ENCODE results near the gene IGFL2. TPM values are rescaled to one million over a fixed set of nuclear protein-coding genes. Genes with fewer than 3 reads are reported as not detected.

IGFL2 gene
- total RNA-seq, 2 experiments from 2014 or later: not detected

DNA sequence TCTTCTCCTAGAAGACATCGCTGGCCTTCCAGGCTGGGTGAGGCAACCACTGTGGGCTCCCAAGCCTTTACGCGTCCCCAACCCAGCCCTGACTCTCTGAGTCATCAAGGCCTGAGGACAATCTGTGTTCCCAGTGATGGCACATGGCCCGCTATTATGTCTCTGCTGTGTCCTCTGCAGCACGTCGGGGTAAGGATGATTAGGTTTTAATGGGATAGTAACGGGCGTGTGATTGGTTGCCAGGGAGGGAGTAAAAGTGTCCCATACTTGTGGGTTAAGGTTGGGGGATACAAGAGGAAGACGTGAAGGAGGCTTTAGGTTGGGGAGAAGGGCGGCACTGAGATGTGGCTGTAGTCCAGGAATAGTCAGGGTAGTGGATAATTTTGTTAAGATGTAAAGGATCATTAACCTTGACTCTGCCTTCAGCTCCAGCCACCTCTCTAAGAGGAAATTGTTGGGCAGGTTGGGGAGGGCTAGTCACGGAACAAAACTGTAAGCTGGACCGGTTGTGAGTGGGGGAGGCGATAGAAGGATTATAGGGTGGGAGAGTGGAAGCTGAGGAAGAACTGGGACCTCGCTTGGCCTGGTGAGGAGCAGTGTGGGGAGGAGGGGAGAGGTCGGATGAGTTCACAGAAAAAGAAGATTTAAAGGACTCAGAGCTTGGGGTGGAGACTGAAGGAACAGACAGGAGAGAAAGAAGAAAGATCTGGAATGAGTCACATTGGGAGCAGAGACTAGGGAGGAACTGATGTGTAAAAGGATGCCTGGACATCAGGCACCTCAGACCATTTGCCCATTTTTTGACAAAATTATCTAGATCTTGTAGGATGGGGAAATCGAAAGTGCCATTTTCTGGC, 53.6 kb downstream of the IGFL2 start:
- no peak overlapping the region for H3K4me2 ChIP-seq (ENCODE audit: low read length)

DNA sequence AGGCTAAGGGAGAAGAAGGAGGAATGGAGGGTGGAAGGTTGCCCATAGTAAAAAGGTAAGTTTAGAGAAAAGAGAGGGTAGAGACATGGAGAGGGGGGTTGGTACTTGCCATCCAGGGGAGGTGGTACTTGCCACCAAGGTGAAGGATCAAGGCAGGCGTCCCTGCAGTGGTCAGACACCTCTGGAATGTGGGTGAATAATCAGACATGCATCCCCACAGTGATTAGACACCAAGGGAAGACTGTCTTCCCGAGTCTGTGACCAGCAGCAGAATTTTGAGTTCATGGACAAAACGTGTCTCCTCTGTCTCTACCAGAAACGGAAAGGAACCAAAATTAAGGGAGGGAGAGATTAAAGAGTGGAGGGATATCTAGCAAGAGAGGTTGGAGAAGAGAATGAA, 54.4 kb downstream of the IGFL2 start:
- ChIA-PET CTCF (ENCODE audit: unreplicated experiment) (no interaction called here), POLR2A (no interaction called here)
- Histone ChIP-seq H3K9me3 (ENCODE audit: low read length) (no peaks in the 10 kb centered on the region), H3K79me2 (ENCODE audit: insufficient read depth, low read depth, low read length) (no peaks in the 10 kb centered on the region), H4K20me1 (ENCODE audit: insufficient read depth, low read length) (no peaks in the 10 kb centered on the region), H3K36me3 (ENCODE audit: insufficient read depth, low read length) (no peaks in the 10 kb centered on the region), H3K4me1 (ENCODE audit: insufficient read depth, low read length, poor library complexity, severe bottlenecking) (no peaks in the 10 kb centered on the region), H3K4me2 (ENCODE audit: low read length) (no peak overlapping the region), H3K4me3 (ENCODE audit: low read depth, low read length, poor library complexity, severe bottlenecking) (no peak overlapping the region), H3K27ac (ENCODE audit: low read depth, low read length, poor library complexity, severe bottlenecking) (no peak overlapping the region), H2AFZ (ENCODE audit: low read length) (no peak overlapping the region), H3K9me2 (ENCODE audit: insufficient read depth, low read length) (no peaks in the 10 kb centered on the region)
- TF ChIP-seq EZH2phosphoT487 (IDR thresholded peaks at IDR 0.05; ENCODE audit: borderline replicate concordance, low read depth, low read length): no peak
- TF ChIP-seq, protein P1, sequence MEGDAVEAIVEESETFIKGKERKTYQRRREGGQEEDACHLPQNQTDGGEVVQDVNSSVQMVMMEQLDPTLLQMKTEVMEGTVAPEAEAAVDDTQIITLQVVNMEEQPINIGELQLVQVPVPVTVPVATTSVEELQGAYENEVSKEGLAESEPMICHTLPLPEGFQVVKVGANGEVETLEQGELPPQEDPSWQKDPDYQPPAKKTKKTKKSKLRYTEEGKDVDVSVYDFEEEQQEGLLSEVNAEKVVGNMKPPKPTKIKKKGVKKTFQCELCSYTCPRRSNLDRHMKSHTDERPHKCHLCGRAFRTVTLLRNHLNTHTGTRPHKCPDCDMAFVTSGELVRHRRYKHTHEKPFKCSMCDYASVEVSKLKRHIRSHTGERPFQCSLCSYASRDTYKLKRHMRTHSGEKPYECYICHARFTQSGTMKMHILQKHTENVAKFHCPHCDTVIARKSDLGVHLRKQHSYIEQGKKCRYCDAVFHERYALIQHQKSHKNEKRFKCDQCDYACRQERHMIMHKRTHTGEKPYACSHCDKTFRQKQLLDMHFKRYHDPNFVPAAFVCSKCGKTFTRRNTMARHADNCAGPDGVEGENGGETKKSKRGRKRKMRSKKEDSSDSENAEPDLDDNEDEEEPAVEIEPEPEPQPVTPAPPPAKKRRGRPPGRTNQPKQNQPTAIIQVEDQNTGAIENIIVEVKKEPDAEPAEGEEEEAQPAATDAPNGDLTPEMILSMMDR (conservative IDR thresholded peaks at IDR 0.05; ENCODE audit: low read length): no peak
- intact Hi-C loops (cut with micrococcal nuclease; ENCODE audit: unreplicated experiment): no loop called here
- no peak for DNase-seq (ENCODE audit: low spot score)
- no TSS peak for BruUV-seq (replicated peaks)

More for the DNA sequence above, 53.6 kb downstream of the IGFL2 start:
- H3K4me3 ChIP-seq (ENCODE audit: low read depth, low read length, poor library complexity, severe bottlenecking): no peak overlapping the region
- ChIA-PET POLR2A (no interaction called here), CTCF (ENCODE audit: unreplicated experiment) (no interaction called here)
- intact Hi-C loops (cut with micrococcal nuclease; ENCODE audit: unreplicated experiment): no loop called here
- H3K79me2 ChIP-seq (ENCODE audit: insufficient read depth, low read depth, low read length): no peaks in the 10 kb centered on the region
- H3K9me2 ChIP-seq (ENCODE audit: insufficient read depth, low read length): no peaks in the 10 kb centered on the region
- no peak for DNase-seq (ENCODE audit: low spot score)
- TF ChIP-seq, protein P1 (conservative IDR thresholded peaks at IDR 0.05; ENCODE audit: low read length): no peak
- no peak for TF ChIP-seq EZH2phosphoT487 (IDR thresholded peaks at IDR 0.05; ENCODE audit: borderline replicate concordance, low read depth, low read length)
- no peak overlapping the region for H2AFZ ChIP-seq (ENCODE audit: low read length)
- no peak overlapping the region for H3K27ac ChIP-seq (ENCODE audit: low read depth, low read length, poor library complexity, severe bottlenecking)
- BruUV-seq (replicated peaks): no TSS peak
- H4K20me1 ChIP-seq (ENCODE audit: insufficient read depth, low read length): no peaks in the 10 kb centered on the region
- no peaks in the 10 kb centered on the region for H3K9me3 ChIP-seq (ENCODE audit: low read length)
- no peaks in the 10 kb centered on the region for H3K4me1 ChIP-seq (ENCODE audit: insufficient read depth, low read length, poor library complexity, severe bottlenecking)
- H3K36me3 ChIP-seq (ENCODE audit: insufficient read depth, low read length): no peaks in the 10 kb centered on the region

Measured in OCI-LY7 (cell line).